DMS53 treated with DMSO at 0.1 percent for 48 hours (cell line): ENCODE data around the gene SEC14L6.
"Not testable (repeated sequence)": the region's sequence is repeated elsewhere in the genome, so short reads cannot be mapped to it uniquely, and the experiment has no call there.

ENCODE experiments used
- DNase-seq: peaks from one replicate; lab custom pipeline; 2025; ENCODE audit not compliant: unreplicated experiment; lab: John Stamatoyannopoulos, UW

Gene SEC14L6

DNA sequence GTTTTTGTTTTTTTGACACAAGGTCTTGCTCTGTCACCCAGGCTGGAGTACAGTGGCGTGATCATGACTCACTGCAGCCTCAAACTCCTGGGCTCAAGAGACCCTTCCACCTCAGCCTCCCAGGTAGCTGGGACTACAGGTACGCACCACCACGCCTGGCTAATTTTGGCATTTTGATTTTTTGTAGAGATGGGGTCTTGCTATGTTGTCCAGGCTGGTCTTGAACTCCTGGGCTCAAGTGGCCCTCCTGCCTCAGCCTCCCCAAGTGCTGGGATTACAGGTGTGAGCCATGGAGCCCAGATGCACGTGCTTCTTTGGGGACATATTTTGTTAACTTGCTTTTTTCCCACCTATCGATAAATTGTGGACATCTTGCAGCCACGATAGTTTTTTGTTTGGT lies 20.7 kb upstream of the SEC14L6 start:
- not testable (repeated sequence) for DNase-seq

GRCh38 chr22:30566125-30566524 lies 19.6 kb upstream of the SEC14L6 start:
- DNase-seq, result no peak

GRCh38 chr22:30565341-30565740 lies 18.8 kb upstream of the SEC14L6 start:
- no peak for DNase-seq

- no peak for DNase-seq
These were observed 18.2 kb upstream of the SEC14L6 start for GRCh38 chr22:30564761-30565119.

DNA sequence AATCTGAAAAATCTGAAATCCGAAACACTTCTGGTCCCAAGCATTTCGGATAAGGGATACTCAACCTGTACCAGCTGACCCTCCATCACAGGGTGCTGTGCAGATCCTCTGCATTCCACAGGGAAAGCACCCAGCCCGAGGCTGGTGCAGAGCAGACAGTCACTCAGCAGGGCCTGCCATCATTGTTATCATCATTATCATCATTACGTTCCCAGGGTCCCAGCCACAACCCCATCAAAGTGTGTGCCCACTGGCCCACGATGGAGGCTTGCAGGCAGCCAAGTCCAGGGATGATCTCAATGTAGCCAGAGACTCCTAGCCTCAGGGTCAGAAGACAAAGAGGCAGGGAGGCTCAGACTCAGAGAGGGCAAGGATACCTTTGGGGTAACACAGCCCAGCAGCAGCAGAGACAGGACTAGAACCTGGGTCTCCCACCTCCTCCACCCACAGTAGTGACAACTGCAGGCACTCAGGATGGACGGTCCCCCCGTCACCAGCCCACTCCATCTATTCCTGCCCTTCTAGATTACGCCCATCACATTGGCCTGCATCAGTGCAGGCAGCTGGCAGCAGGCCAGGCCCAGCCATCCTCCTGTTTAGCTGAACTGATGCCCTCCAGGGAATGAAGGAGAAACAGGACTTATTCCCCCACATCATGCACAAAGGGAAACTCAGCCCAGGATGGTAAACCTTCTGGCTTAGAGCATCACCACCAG lies 17.7 kb upstream of the SEC14L6 start:
- no peak for DNase-seq

- no peak for DNase-seq
These were observed 15.8 kb upstream of the SEC14L6 start for GRCh38 chr22:30562366-30562765.

GRCh38 chr22:30561402-30562189 lies 15.1 kb upstream of the SEC14L6 start:
- no peak for DNase-seq

GRCh38 chr22:30560643-30561202 lies 14.2 kb upstream of the SEC14L6 start:
- DNase-seq, result not testable (repeated sequence)

DNA sequence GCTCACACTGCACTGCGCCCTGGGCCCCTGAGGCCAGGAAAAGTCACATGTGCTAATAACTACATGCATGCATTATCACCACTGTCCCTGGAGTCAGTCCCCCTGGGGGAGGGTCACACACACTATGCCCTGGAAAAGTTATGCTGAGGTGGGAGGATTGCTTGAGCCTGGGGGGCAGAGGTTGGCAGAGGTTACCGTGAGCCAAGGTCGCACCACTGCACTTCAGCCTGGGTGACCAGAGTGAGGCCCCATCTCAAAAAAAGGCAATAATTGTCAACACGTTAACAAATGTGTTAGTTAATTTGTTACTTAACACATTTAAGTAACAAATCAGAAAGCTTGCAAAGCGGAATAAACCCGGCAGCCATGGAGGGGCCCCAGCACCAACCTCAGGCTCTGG lies 13.3 kb upstream of the SEC14L6 start:
- no peak for DNase-seq

DNA sequence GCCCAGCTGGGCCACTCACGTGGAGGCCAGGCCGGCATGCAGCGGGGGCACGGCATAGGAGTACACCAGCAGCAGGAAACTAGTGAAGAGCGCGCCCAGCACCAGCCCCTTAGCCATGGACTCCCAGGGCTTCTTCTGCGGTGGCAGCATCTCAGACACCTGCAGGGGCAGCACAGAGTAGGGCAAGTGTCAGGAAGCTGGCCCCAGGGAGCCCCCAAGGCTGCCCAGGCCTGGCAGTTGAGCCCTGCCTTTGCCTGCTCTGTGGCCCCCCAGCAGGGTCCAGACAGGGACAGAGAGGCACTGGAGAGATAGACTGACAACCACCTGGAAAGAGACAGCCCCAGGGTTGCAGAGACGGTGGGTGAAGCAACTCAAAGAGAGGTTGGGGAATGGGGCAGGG lies 10.7 kb upstream of the SEC14L6 start:
- no peak for DNase-seq

- no peak for DNase-seq
These were observed 9.8 kb upstream of the SEC14L6 start for GRCh38 chr22:30556388-30556787.

- no peak for DNase-seq
These were observed 9.0 kb upstream of the SEC14L6 start for GRCh38 chr22:30555282-30556210.

DNA sequence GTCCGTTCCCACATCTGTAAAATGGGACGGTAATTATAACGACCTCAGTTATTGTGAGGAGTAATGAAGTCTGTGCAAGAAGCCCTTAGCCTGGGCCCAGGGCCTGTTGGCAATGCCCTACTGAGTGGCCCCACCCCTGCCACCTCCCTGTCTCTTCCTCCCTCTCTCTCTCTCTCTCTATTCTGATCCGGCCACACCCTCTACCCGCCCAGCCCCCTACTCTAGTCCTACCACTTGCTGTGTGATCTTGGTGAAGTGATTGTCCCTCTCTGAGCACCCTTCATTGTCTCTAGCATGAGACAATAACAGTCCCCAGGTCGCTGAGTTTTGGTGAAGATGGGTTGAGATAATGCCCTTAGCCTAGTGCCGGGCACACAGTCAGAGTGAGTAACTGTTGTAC lies 7.4 kb upstream of the SEC14L6 start:
- no peak for DNase-seq

GRCh38 chr22:30552719-30553118 lies 6.2 kb upstream of the SEC14L6 start:
- no peak for DNase-seq

GRCh38 chr22:30551813-30552212 lies 5.3 kb upstream of the SEC14L6 start:
- not testable (repeated sequence) for DNase-seq

DNA sequence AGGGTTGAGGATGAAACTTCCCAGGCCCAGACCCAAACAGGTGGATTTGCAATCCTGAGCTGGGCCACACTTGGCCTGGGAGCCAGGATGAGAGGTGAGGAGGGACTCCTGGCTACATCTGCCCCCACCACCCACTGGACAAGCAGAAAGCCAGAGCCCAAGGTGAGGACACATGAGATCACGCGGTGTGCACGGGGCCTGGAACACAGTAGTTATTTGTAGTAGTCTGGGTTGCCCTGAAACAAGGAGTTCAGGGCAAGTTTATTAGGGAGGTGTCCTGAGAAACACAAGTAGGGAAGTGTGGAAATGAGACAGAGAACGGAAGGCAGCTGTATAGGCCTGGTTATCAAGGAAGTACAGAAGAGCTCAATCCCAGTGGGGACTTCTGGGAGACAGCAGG lies 647 bp upstream of the SEC14L6 start:
- DNase-seq, result no peak

DNA sequence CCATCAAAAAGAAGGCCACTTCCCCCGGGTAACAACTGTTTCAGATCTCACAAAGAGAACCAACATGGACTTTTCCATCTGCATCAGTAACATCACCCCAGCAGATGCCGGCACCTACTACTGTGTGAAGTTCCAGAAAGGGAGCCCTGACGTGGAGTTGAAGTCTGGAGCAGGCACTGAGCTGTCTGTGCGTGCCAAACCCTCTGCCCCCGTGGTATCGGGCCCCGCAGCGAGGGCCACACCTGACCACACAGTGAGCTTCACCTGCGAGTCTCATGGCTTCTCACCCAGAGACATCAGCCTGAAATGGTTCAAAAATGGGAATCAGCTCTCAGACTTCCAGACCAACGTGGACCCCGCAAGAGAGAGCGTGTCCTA lies 3.7 kb downstream of the SEC14L6 start:
- no peak for DNase-seq

GRCh38 chr22:30541961-30542810 lies 4.4 kb downstream of the SEC14L6 start:
- no peak for DNase-seq

GRCh38 chr22:30541511-30541910 lies 5.0 kb downstream of the SEC14L6 start:
- not testable (repeated sequence) for DNase-seq

DNA sequence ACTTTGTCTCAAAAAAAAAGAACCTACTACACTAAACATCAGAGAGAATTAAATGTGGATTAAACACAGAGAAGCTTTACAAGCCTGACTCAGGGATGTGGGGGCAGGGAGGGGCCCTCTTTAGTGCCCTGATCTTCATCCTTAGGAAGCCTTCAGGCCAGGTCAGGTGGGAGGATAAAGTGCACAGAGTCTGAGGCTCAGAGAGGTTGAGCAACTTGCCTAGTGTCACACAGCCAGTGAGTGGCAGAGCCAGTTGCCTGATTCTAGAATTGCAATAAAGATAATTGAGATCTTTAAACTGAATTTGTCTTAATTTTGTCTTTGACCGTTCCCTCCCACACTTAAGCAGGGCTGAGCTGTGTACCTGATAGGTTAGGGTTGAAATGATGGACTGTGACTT lies 7.2 kb downstream of the SEC14L6 start:
- DNase-seq, result no peak
